H1 (cell line): ENCODE results near the gene ELOA. TPM values are rescaled to one million over a fixed set of nuclear protein-coding genes. Genes with fewer than 3 reads are reported as not detected.

Experiments used
- CTCF ChIA-PET: fragments of 300-600 bp; sonication (Branson Sonifier 250); formaldehyde crosslinking; loops from one replicate; lab custom pipeline; 2021; ENCODE audit not compliant: partially characterized antibody; lab: Charles Lee
- POLR2A ChIA-PET: fragments of 300-600 bp; sonication (Branson Sonifier 250); formaldehyde crosslinking; loops from one replicate; lab custom pipeline; 2021; ENCODE audit warnings: inconsistent platforms; ENCODE audit not compliant: partially characterized antibody; lab: Charles Lee
- DNase-seq, 2 experiments: peaks; one replicate each; pipeline versions ENCODE4 v3.0.0 to v3.0.0-alpha.2; 2010 to 2022; ENCODE audit warnings: low spot score in 2 of 2, low read depth in 1 of 2, mixed read lengths in 1 of 2
- FAIRE-seq: peaks from 2 replicates; lab custom pipeline; 2011; peaks lifted over from hg19 to GRCh38; lab: Jason Lieb, UNC
- H2AFZ ChIP-seq: 2 replicates; pipeline ENCODE4 v1.8.1; 2012; ENCODE audit warnings: low read length, inconsistent platforms
- H2AK5ac ChIP-seq: 2 replicates; pipeline ENCODE4 v1.6.1; 2013; ENCODE audit warnings: low read depth, low read length
- H2BK120ac ChIP-seq: replicated peaks from 2 replicates; pipeline ENCODE3; 2013; ENCODE audit warnings: low read depth, low read length, inconsistent platforms
- H2BK12ac ChIP-seq: 2 replicates; pipeline ENCODE4 v1.6.1; 2013; ENCODE audit warnings: low read depth, low read length
- H2BK15ac ChIP-seq: 2 replicates; pipeline ENCODE4 v1.6.1; 2013; ENCODE audit warnings: low read length
- H2BK20ac ChIP-seq: 2 replicates; pipeline ENCODE4 v1.6.1; 2013; ENCODE audit warnings: low read length
- H2BK5ac ChIP-seq: 2 replicates; pipeline ENCODE4 v1.6.1; 2013; ENCODE audit warnings: low read depth, low read length
- H3K14ac ChIP-seq: 2 replicates; pipeline ENCODE4 v1.6.1; 2013; ENCODE audit warnings: inconsistent platforms; ENCODE audit not compliant: insufficient read length
- H3K18ac ChIP-seq: 2 replicates; pipeline ENCODE4 v1.6.1; 2013; ENCODE audit warnings: low read length; ENCODE audit errors: extremely low read depth
- H3K23ac ChIP-seq: 2 replicates; pipeline ENCODE4 v1.6.1; 2013; ENCODE audit warnings: inconsistent platforms; ENCODE audit not compliant: insufficient read length
- H3K23me2 ChIP-seq: 2 replicates; pipeline ENCODE4 v1.6.1; 2013; ENCODE audit warnings: low read depth, low read length
- H3K27ac ChIP-seq: 2 replicates; pipeline ENCODE4 v1.6.1; 2011; ENCODE audit warnings: low read depth, low read length, inconsistent platforms
- H3K27me3 ChIP-seq, 4 experiments: replicated peaks in 1 of 4; 1 replicate in 1 of 4; 2 replicates in 3 of 4; pipeline versions ENCODE4 v1.6.1 to v1.8.1; 2011 to 2013; ENCODE audit warnings: low read length in 3 of 4, mild to moderate bottlenecking in 3 of 4, inconsistent platforms in 2 of 4, mixed read lengths in 2 of 4, moderate library complexity in 1 of 4; ENCODE audit not compliant: control insufficient read depth in 3 of 4, insufficient read depth in 3 of 4; ENCODE audit errors: extremely low read depth in 1 of 4
- H3K36me3 ChIP-seq, 4 experiments: 2 replicates each; pipeline versions ENCODE4 v1.6.1 to v1.8.1; 2011 to 2013; ENCODE audit warnings: mild to moderate bottlenecking in 4 of 4, low read length in 3 of 4, moderate library complexity in 2 of 4, control low read depth in 1 of 4, inconsistent platforms in 1 of 4; ENCODE audit not compliant: insufficient read depth in 4 of 4, control insufficient read depth in 2 of 4
- H3K4ac ChIP-seq: replicated peaks from 2 replicates; pipeline ENCODE3; 2013; ENCODE audit warnings: low read length, low read depth, mixed read lengths, inconsistent platforms; ENCODE audit not compliant: insufficient read length
- H3K4me1 ChIP-seq, 4 experiments: replicated peaks in 1 of 4; 1 replicate in 1 of 4; 2 replicates in 3 of 4; pipeline versions ENCODE4 v1.6.1 to v1.8.1; 2011 to 2013; ENCODE audit warnings: low read length in 3 of 4, inconsistent platforms in 2 of 4, mixed read lengths in 1 of 4; ENCODE audit not compliant: insufficient read depth in 4 of 4, control insufficient read depth in 3 of 4
- H3K4me2 ChIP-seq, 2 experiments: 2 replicates each; pipeline versions ENCODE4 v1.6.1 to v1.8.1; 2011 to 2013; ENCODE audit warnings: low read depth in 2 of 2, low read length in 2 of 2, control low read depth in 1 of 2, inconsistent platforms in 1 of 2, mild to moderate bottlenecking in 1 of 2; ENCODE audit not compliant: insufficient read depth in 1 of 2
- H3K4me3 ChIP-seq, 4 experiments: fragments of 200-600, 300-600 bp in 1 of 4; sonication (generic), shearing (Covaris generic), sonication (Bioruptor Twin) in 1 of 4; 2 replicates each; pipeline versions ENCODE4 v1.5.1 to v1.8.1; 2011 to 2016; ENCODE audit warnings: low read length in 4 of 4, low read depth in 3 of 4, control low read depth in 2 of 4, inconsistent platforms in 2 of 4, mild to moderate bottlenecking in 2 of 4, mixed read lengths in 1 of 4, moderate library complexity in 1 of 4; ENCODE audit not compliant: insufficient read depth in 2 of 4; ENCODE audit errors: extremely low read depth in 1 of 4
- H3K56ac ChIP-seq: replicated peaks from 2 replicates; pipeline ENCODE3; 2013; ENCODE audit warnings: low read depth, mild to moderate bottlenecking, mixed read lengths, low read length, inconsistent platforms; ENCODE audit not compliant: insufficient read length
- H3K79me1 ChIP-seq: 2 replicates; pipeline ENCODE4 v1.6.1; 2013; ENCODE audit warnings: low read depth, low read length, control low read depth
- H3K79me2 ChIP-seq, 2 experiments: 2 replicates each; pipeline versions ENCODE4 v1.6.1 to v1.8.1; 2012 to 2013; ENCODE audit warnings: low read length in 2 of 2, mild to moderate bottlenecking in 2 of 2, inconsistent platforms in 1 of 2; ENCODE audit not compliant: insufficient read depth in 2 of 2, control insufficient read depth in 1 of 2
- H3K9ac ChIP-seq, 4 experiments: replicated peaks in 1 of 4; 1 replicate in 1 of 4; 2 replicates in 3 of 4; pipeline versions ENCODE4 v1.6.1 to v1.8.1; 2011 to 2013; ENCODE audit warnings: low read depth in 3 of 4, low read length in 3 of 4, control low read depth in 2 of 4, mild to moderate bottlenecking in 2 of 4, moderate library complexity in 2 of 4, inconsistent platforms in 1 of 4; ENCODE audit errors: extremely low read depth in 1 of 4
- H3K9me3 ChIP-seq, 2 experiments: 2 replicates each; pipeline versions ENCODE4 v1.6.1 to v1.8.1; 2012 to 2013; ENCODE audit warnings: mild to moderate bottlenecking in 2 of 2, moderate library complexity in 2 of 2, control low read depth in 1 of 2, inconsistent platforms in 1 of 2, low read depth in 1 of 2, low read length in 1 of 2, mixed read lengths in 1 of 2; ENCODE audit not compliant: insufficient read depth in 2 of 2
- H4K20me1 ChIP-seq, 2 experiments: replicated peaks in 1 of 2; 2 replicates each; pipeline versions ENCODE3 to v1.8.1; 2011 to 2013; ENCODE audit warnings: inconsistent platforms in 2 of 2, low read length in 2 of 2, mild to moderate bottlenecking in 1 of 2; ENCODE audit not compliant: insufficient read depth in 2 of 2, control insufficient read depth in 1 of 2
- H4K5ac ChIP-seq: 2 replicates; pipeline ENCODE4 v1.6.1; 2013; ENCODE audit warnings: low read length, low read depth, mixed read lengths, inconsistent platforms; ENCODE audit not compliant: insufficient read length
- H4K8ac ChIP-seq: 2 replicates; pipeline ENCODE4 v1.8.0; 2013; ENCODE audit warnings: mild to moderate bottlenecking, moderate library complexity, low read length, inconsistent platforms; ENCODE audit not compliant: insufficient read depth; ENCODE audit errors: extremely low read depth
- H4K91ac ChIP-seq: replicated peaks from 2 replicates; pipeline ENCODE3; 2013; ENCODE audit warnings: low read length, mixed read lengths, inconsistent platforms; ENCODE audit not compliant: insufficient read length
- ASH2L ChIP-seq: fragments of 200-600, 300-600 bp; sonication (generic); IDR thresholded peaks from one replicate; pipeline ENCODE4 v1.7.1; 2017; ENCODE audit warnings: low read length
- BRCA1 ChIP-seq: IDR thresholded peaks from 2 replicates; pipeline ENCODE4 v1.6.1; 2012; ENCODE audit warnings: low read depth, low read length, improper control_type of control experiment
- EGR1 ChIP-seq: IDR thresholded peaks from 2 replicates; pipeline ENCODE4 v1.6.1; 2011; ENCODE audit warnings: low read depth, low read length, borderline replicate concordance
- RBBP5 ChIP-seq: IDR thresholded peaks from 2 replicates; pipeline ENCODE4 v1.7.1; 2012; ENCODE audit warnings: low read depth, mild to moderate bottlenecking, inconsistent platforms, low read length, moderate library complexity, borderline replicate concordance
- SUZ12 ChIP-seq: fragments of 200-600 bp; sonication (generic); IDR thresholded peaks from 2 replicates; pipeline ENCODE4 v1.6.1; 2012; ENCODE audit warnings: mild to moderate bottlenecking, inconsistent platforms, low read length, moderate library complexity, mixed read lengths
- TAF1 ChIP-seq: IDR thresholded peaks from 2 replicates; pipeline ENCODE4 v1.6.1; 2011; ENCODE audit warnings: mild to moderate bottlenecking, low read depth, low read length
- YY1 ChIP-seq: IDR thresholded peaks from 2 replicates; pipeline ENCODE4 v1.6.1; 2011; ENCODE audit warnings: low read depth, mild to moderate bottlenecking, low read length
- WGBS, 2 experiments: shearing (Covaris generic) in 1 of 2; methylation state at CpG; one replicate each; pipeline versions ENCODE4 v1.1.6 to v1.1.7; 2013 to 2015; ENCODE audit warnings: low lambda C conversion rate in 2 of 2, mixed read lengths in 2 of 2, inconsistent platforms in 1 of 2, low coverage in 1 of 2, missing lambda C conversion rate in 1 of 2; ENCODE audit not compliant: insufficient replicate concordance in 2 of 2, insufficient coverage in 1 of 2, insufficient read length in 1 of 2; ENCODE audit errors: extremely low coverage in 1 of 2, missing lambda C conversion rate in 1 of 2; 5-methylcytosine and 5-hydroxymethylcytosine counted together
- polyA plus RNA-seq, 7 experiments: library from polyadenylated mRNA; depleted of rRNA in 3 of 7; stranded (reverse) in 5 of 7; unstranded in 2 of 7; fragments of >200 nt in 5 of 7; fragments of 200-250 nt in 2 of 7; gene quantifications; 1 replicate in 5 of 7; 2 replicates in 1 of 7; 4 replicates in 1 of 7; pipeline versions ENCODE4 v1.2.1 to v1.2.3, GENCODE V29; 2011 to 2013; ENCODE audit warnings: missing spikeins in 2 of 7, mixed read lengths in 2 of 7
- total RNA-seq: library from RNA; stranded (reverse); fragmentation: NEBNext Ultra II Directional; extraction: Animal tissue kit (Norgen Biotek cat#: 25700); gene quantifications from 2 replicates; pipeline ENCODE4 v1.2.1, GENCODE V29; 2021
- TF ChIP-seq, protein P1 (sequence below), 3 experiments: IDR thresholded peaks; 1 replicate in 2 of 3; 2 replicates in 1 of 3; pipeline versions ENCODE4 v1.5.1 to v1.6.1; 2011; ENCODE audit warnings: low read length in 3 of 3, mild to moderate bottlenecking in 3 of 3, inconsistent platforms in 2 of 3, low read depth in 1 of 3, moderate library complexity in 1 of 3; ENCODE audit not compliant: insufficient read depth in 1 of 3; ENCODE audit errors: control extremely low read depth in 1 of 3

ELOA gene
- total and polyA plus RNA-seq, 2 of the 8 experiments (the other 6 are each of a cell fraction or from before 2014, with no cell fraction given): 15.7 to 61.1 TPM

DNA sequence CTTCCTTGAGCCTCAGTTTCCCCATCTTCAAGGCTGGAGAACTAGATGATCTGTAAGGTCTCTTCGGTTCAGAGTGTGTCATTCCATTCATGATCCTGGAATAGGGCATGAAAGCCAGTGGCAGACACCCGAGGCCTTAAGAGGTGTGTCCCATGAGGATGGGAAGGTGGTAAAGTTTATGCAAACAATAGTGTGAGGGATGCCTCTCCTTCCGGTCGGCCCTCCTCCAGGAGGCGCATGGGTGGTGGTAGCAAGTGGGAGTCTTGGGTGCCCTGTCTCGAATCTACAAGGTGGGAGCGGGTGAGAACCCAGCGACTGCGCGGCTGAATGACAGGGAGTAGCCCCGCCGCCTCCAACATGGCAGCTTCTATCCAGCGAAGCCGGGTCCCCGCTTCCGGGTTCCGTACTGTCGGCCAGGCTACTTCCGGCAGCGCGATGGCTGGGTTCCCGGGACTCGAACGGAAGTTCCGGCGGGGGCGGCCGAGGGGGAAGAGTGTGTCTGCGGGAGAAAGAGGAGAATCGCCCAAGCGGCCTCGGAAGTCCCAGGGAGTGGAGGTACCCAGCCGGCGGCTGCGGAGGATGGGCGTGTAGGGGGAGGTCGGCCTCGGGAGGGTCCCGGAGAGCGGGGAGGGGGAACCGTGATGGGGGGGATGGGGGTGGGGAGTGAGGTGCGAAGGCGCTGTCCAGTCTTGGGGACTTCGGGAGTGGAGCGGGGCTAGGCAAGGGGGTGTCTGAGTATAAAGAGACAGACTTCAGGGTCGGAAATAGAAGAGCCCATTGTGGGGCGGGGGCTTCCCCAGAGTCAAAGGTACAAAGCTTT lies 47.6 kb downstream of the ELOA start, which contains the start of gene LYPLA2:
Gene LYPLA2 (plus strand): TSS at position 450 of the 820 bp plus-strand sequence. CDS start 1,538 bp downstream, outside the sequence.
- peak within 1 kb of the TSS; percentile 34 for H4K5ac ChIP-seq
- H3K23me2 ChIP-seq: peaks cover 9% of the 10 kb centered on the region
- ChIA-PET CTCF (interaction anchor here (1.1 to 3.5 kb wide), 6 partner anchors 9 to 20 kb away, joined by 3 to 16 read pairs (median 6); partner anchors contain the start of gene PITHD1), POLR2A (interaction anchor here (0.6 to 16.2 kb wide), 12 partner anchors 9 to 220 kb away, joined by 3 to 192 read pairs (median 4); partner anchors contain the start of genes ELOA, GALE, PITHD1 and RPL11)
- H3K79me1 ChIP-seq: peaks cover 10% of the 10 kb centered on the region; the same call in 1 of the 2 replicates
- no peak within 1 kb of the TSS for H4K91ac ChIP-seq
- no peak within 1 kb of the TSS for H2BK120ac ChIP-seq
- WGBS, 2 experiments: 5% methylated on average over 28 of the region's 47 CpGs; no CpG with 5 or more reads in 1 of the 2 experiments
- peak within 1 kb of the TSS; percentile 24 for H2AFZ ChIP-seq
- no peak for FAIRE-seq
- peaks cover 4 to 10% of the 10 kb centered on the region in 2 experiments for H4K20me1 ChIP-seq
- peak within 1 kb of the TSS; percentile 74 to 96 for H3K4me2 ChIP-seq
- peak within 1 kb of the TSS; percentile 46 for H3K4ac ChIP-seq
- peak within 1 kb of the TSS; percentile 60 for H3K18ac ChIP-seq
- peaks cover 0 to 11% (median 6%) of the 10 kb centered on the region in 4 experiments; a peak in 5 of 7 replicates for H3K4me1 ChIP-seq
- no peak within 1 kb of the TSS for H2BK20ac ChIP-seq
- H2AK5ac ChIP-seq: no peak within 1 kb of the TSS
- H3K56ac ChIP-seq: peak within 1 kb of the TSS; percentile 79
- peaks cover 4 to 21% of the 10 kb centered on the region in 2 experiments; a peak in 3 of 4 replicates for H3K79me2 ChIP-seq
- H2BK12ac ChIP-seq: no peak within 1 kb of the TSS
- no peak within 1 kb of the TSS for H2BK15ac ChIP-seq
- peaks cover 7 to 30% (median 25%) of the 10 kb centered on the region in 4 experiments; a peak in 7 of 8 replicates for H3K36me3 ChIP-seq
- H3K9ac ChIP-seq: peak within 1 kb of the TSS in 3 of 4 experiments; percentile 0 to 64 (median 45); a peak in 5 of 7 replicates
- H3K27me3 ChIP-seq: no peaks in the 10 kb centered on the region
- H4K8ac ChIP-seq: peak within 1 kb of the TSS; percentile 81
- no peak within 1 kb of the TSS for H3K27ac ChIP-seq
- peak within 1 kb of the TSS; percentile 63 to 100 (median 96) for H3K4me3 ChIP-seq
- H2BK5ac ChIP-seq: peak within 1 kb of the TSS; percentile 81
- H3K9me3 ChIP-seq: no peaks in the 10 kb centered on the region
- peak in 1 of 2 experiments; percentile 92 for DNase-seq
- H3K23ac ChIP-seq: no peak within 1 kb of the TSS
- peak within 1 kb of the TSS; percentile 33 for H3K14ac ChIP-seq
- TF ChIP-seq BRCA1: no peak
- TF ChIP-seq ASH2L: peak; percentile 47
- TF ChIP-seq TAF1: peak; percentile 44; the same call in 1 of the 2 replicates
- TF ChIP-seq EGR1: peak; percentile 98
- TF ChIP-seq YY1: peak; percentile 95
- peak; percentile 84; the same call in 1 of the 2 replicates for TF ChIP-seq RBBP5
- TF ChIP-seq, protein P1, sequence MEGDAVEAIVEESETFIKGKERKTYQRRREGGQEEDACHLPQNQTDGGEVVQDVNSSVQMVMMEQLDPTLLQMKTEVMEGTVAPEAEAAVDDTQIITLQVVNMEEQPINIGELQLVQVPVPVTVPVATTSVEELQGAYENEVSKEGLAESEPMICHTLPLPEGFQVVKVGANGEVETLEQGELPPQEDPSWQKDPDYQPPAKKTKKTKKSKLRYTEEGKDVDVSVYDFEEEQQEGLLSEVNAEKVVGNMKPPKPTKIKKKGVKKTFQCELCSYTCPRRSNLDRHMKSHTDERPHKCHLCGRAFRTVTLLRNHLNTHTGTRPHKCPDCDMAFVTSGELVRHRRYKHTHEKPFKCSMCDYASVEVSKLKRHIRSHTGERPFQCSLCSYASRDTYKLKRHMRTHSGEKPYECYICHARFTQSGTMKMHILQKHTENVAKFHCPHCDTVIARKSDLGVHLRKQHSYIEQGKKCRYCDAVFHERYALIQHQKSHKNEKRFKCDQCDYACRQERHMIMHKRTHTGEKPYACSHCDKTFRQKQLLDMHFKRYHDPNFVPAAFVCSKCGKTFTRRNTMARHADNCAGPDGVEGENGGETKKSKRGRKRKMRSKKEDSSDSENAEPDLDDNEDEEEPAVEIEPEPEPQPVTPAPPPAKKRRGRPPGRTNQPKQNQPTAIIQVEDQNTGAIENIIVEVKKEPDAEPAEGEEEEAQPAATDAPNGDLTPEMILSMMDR (IDR thresholded peaks at IDR 0.05; ENCODE audit: control extremely low read depth in 1 of 3, insufficient read depth in 1 of 3, low read depth in 1 of 3, low read length in 3 of 3): 0 out of 4 replicates have a peak, but pooled peaks of 1 of the 3 experiments have one; percentile 26
- no peak for TF ChIP-seq SUZ12
